HG02759 (cell line): ENCODE data around the gene C10orf62.

Source experiments
- ATAC-seq: cut with Tn5 transposase; IDR thresholded peaks from one replicate; pipeline ENCODE4 v1.9.1; 2021; ENCODE audit warnings: mild to moderate bottlenecking, moderate library complexity; ENCODE audit not compliant: unreplicated experiment

C10orf62 gene

DNA sequence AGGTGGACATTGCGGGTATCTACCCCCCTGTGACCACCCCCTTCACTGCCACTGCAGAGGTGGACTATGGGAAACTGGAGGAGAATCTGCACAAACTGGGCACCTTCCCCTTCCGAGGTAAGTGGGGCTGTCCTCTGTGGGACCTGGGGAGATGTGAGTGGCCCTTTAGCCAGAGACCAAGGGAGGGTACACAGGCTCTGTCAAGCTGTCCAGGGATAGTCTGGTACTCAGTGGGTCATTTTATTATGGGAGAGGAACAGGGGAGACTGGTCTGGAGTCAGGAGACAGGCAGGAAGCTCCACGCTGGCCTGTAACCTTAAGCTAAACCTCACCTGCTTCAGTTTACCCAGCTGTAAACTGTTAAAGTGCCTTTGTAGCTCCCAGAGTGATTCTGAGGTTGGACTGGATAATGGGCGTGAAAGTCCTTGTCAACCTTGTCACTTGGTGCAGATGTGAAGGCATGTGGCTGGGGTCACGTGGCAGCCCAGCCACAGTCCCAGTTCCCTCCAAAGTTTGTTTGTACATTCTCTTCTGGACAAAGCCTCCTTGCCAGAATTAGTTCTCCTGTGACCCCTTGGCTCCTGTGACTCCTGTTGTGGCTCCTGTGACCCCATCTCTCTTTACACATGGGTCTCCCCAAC, 4.6 kb upstream of the C10orf62 start:
- ATAC-seq, result no peak

DNA sequence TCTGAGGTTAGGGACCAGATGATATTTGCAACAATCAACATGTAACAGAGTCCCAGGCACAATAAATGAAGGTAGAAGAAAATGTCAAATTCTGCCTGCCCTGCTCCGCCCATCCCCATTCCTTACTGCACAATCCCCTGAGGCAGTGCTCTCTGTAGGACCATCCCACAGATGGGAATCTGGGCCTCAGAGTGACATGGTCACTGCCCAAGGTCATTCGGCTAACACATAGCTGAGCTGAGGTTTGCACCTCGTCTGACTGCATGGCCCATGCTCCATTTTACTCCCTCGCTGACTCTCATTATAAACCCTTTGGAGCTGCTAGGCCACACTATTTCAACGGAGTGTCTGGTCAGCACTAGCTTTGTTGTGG, 4.1 kb upstream of the C10orf62 start:
- no peak for ATAC-seq

DNA sequence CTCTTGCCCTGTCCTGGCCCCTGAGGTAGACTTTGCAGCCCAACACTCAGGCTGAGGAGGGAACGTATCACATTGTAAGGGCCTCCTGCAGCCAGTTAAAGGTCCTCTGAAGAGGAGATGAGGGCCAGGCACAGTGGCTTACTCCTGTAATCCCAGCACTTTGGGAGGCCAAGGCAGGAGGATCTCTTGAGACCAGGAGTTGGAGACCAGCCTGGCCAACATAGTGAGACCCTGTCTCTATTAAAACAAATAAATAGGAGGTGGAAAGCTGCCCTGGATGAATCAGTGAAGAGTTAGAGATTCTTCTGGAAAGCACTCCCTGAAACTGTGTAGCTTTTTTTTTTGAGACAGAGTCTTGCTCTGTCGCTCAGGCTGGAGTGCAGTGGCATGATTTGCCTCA, 2.3 kb upstream of the C10orf62 start:
- ATAC-seq, result no peak

GRCh38 chr10:97590082-97590747, 694 bp downstream of the C10orf62 start:
- no peak for ATAC-seq

GRCh38 chr10:97590748-97591495, 1.4 kb downstream of the C10orf62 start:
- ATAC-seq, result no peak

DNA sequence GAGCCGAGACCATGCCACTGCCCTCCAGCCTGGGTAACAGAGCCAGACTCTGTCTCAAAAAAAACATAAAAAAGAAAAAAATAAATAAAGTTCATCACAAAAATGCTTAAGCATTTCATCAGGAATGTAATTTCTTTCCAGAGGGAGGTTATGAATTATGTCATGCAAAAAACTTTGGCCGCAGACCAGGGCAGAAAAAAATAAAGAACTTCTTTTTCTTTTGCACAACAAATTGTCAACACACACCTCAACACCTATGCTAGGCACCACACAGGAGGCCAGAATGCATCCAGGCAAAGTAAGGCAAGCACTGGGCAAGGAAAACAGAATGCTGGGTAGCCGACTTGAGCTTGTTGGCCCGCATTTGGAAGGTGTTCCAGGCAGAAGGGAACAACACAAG, 3.9 kb downstream of the C10orf62 start:
- no peak for ATAC-seq

- ATAC-seq, result no peak
Observed at GRCh38 chr10:97596101-97597082, 6.9 kb downstream of the C10orf62 start.

GRCh38 chr10:97597778-97598177, 8.3 kb downstream of the C10orf62 start:
- no peak for ATAC-seq

DNA sequence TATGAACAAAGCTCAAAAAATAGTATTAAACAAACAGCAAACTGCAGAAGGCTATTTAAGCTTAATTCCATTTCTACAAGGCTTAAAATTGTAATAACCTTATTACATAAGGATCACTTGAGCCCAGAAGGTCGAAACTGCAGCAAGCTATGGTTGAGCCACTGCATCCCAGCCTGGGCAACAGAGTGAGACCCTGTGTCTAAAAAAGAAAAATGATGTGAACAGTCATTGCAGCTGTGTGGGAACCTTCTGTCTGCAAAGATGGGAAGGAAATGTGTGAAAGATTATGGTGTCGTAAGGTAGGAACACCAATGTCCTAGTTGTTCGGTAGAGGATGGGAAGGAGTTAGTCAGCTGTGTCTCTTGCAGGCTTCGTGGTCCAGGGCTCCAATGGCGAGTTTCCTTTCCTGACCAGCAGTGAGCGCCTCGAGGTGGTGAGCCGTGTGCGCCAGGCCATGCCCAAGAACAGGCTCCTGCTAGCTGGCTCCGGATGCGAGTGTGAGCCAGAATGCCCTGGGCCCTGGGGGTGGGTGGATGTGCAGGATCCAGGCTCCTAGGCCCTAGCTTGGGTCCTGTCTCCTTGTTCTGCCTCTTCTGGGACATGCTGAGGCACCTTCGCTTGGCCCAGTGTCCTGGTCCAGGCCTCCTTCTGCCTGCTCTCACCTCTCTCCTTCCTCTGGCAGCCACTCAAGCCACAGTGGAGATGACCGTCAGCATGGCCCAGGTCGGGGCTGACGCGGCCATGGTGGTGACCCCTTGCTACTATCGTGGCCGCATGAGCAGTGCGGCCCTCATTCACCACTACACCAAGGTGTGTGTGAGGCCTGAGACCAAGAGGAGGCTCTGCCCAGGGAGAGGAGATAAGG, 9.1 kb downstream of the C10orf62 start:
- no peak for ATAC-seq

- no peak for ATAC-seq
Observed at GRCh38 chr10:97599272-97599619, 9.7 kb downstream of the C10orf62 start.

- no peak for ATAC-seq
Observed at GRCh38 chr10:97600616-97601015, 11.1 kb downstream of the C10orf62 start.

GRCh38 chr10:97601268-97602215, 12.0 kb downstream of the C10orf62 start:
- no peak for ATAC-seq

DNA sequence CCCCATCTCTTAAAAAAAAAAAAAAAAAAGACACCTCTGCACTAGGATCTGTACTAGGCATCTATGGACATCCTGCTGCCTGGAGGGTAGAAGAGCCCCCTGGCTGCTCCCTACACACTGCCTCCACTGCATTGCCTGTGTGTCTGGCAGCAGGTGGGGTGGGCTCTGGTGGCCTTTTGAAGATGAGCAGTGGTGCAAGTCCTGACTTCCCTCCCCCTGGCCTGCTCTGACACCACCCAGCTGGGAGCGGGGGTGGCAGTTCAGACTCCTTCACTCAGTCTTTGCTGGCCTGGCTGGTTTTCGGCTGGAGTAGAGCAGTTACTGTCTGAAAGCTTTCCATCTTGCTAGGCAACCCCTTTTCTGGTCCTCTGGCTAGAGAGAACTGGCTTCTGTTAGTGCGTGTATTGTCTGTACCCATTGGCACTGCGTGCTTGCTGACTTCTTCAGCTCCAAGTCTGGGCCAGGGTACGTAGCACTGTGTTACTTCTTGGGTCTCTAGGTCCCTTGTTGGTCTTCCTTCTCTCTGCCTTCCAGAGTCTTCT, 17.6 kb downstream of the C10orf62 start:
- ATAC-seq, result no peak

DNA sequence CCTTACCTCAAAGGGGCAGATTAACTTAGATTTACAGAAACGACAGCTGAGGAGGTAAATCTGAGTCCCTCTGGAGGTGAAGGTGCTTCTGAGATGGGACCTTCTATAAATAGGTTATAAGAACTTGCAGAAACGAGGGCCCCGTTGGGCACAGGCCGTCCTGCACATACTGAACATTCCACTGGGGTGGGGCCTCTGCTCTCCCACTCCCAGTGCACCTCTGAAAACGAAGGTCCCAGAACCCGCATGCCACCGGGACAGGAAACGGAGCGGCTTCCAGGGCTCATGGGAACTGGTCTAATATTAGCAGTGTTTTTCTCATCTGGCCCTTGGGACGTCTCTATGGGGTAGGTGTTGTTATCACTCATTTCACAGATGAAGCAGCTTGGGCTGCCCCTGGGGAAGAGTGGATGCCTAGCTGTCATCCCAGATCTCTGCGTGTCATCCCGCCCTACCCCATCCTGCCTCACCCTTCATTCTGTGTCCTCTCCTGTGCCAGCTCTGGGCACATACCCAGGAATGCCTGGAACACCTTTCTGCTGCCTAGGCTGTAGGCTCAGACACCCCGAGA, 19.6 kb downstream of the C10orf62 start:
- no peak for ATAC-seq

GRCh38 chr10:97611473-97611872, 22.0 kb downstream of the C10orf62 start:
- no peak for ATAC-seq

GRCh38 chr10:97612386-97612785, 22.9 kb downstream of the C10orf62 start:
- no peak for ATAC-seq

GRCh38 chr10:97618285-97618684, 28.8 kb downstream of the C10orf62 start:
- ATAC-seq, result no peak

- ATAC-seq, result no peak
Observed at GRCh38 chr10:97618733-97619132, 29.2 kb downstream of the C10orf62 start.
